GM18519 (cell line): ENCODE results near the gene UST.

Experiments
- ATAC-seq: cut with Tn5 transposase; IDR thresholded peaks from one replicate; pipeline ENCODE4 v1.9.1; 2021; ENCODE audit warnings: mild to moderate bottlenecking, moderate library complexity; ENCODE audit not compliant: unreplicated experiment, low FRiP score

UST gene

DNA sequence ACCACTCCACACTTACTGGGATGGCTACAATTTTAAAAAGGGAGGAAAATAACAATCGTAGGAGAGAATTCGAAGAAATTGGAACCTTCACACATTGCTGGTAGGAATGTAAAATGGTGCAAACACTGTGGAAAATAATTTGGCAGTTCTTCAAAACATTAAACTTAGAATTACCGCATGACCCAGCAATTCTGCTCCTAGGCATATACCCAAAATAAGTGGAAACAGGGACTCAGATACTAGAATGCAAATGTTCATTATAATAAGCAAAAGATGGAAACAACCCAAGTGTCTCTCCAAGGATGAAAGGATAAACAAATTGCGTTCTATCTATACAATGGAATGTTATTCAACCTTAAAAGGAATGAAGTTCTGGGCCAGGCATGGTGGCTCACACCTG, 325.2 kb downstream of the UST start:
- no peak for ATAC-seq

DNA sequence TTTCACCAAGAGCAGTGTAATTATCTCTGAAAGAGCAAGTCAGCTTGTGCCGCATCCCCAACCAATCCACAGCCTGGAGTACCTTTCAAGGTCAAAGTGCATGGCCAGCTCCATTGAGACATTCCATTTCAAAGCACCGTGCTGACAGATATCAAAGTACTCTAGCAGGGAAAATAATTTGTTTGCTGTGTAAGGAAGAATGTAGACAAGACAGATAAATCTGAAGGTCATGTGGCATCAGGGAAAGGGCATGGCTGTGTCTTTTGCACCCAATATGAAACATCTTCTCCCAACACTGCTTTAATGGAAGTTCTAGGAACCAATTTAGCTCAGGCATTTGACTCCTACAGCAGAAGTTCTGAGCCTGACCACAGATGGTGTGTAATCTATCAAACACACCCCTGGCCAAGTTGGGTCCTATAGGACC, 328.0 kb downstream of the UST start:
- ATAC-seq, result no peak

DNA sequence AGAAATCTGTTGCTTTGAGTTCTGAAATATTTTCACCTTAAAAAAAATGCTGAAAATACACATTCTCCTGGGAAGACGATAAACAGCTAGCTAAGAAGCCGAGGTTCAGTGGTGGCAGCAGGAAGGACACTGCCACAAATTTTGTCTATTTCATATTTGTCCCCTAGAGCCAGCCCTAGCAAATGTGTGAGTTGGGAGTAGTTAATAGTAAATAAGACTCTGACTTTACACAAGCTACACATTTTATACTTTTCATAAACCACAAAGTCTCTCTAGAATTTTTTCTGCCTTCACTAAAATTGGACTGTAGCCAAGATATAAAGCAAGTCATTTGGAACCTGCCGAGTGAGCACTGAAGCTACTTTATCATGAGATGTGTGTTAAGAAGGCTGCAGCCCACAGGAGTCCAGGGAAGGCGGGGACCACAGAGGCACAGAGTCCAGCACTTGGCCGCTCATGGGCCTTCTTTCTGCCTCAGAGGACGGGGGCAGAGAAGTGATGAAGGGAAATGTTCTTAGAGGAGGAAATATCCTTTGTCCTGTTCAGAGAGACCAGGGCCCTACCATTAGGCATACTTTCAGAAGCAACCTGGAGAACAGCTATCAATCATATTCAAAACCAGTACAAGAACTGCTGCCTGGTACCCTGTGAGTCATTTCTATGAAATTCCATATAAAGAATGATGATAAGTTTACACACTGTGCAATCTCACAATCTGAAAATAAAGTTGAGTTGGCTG, 329.0 kb downstream of the UST start:
- ATAC-seq, result no peak

DNA sequence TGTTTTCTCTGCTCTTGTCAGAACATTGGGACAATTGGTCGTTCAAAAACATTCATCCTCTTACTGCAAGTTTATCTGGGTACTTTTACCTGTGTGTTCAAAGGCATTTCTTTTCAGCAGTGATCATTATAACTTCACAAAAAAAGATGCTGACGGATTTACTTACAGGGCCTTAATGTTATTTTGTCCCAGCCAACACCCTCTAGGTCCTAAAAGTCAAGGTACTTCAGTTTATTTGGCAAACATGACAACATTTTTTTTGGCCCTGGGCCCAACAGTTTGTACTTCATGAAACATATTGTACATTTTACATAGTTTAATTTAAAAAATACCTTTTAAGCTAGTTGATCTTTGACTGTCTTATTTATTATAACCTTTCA, 329.5 kb downstream of the UST start:
- ATAC-seq, result no peak

DNA sequence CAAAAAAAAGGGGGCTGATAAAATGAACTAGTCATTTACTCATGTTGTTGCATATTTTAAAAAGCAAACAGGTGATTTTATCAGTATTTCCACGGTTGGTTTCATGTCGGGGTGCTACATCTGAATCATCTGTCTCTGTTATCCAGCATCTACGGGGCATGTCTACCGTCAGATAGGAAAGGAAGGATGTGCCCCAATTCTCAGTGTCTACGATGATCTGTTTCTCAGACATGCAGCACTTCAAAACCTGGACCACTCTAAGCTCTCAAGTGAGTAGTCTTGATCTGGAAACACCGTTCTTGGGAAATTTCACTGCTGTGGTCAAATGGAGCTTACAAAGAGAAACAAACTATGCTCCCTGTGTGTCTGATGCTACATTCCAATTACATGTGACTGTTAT, 330.4 kb downstream of the UST start:
- no peak for ATAC-seq

DNA sequence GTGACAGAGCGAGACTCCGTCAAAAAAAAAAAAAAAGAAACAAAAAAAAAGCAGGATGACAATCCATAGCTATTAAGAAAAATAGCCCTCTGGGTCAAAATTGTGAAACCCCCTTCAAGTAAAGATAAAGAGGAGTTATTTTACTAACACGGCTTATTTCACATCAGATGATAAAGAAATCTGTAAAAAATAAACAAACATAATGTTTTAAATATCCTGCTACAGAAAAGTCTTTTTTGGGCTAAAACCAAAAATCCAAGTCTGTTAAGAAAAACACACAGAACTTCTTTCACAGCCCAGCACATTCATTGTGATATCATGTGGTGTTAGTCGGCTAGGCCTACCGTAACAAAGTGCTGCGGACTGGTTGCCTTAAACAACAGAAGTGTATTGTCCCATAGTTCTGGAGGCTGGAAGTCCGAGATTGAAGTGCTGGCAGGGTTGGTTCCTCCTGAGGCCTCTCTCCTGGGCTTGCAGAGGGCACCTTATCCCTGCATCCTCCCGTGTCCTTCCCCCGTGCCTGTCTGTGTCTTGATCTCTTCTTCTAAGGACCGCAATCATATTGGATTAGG, 331.5 kb downstream of the UST start:
- ATAC-seq, result no peak

DNA sequence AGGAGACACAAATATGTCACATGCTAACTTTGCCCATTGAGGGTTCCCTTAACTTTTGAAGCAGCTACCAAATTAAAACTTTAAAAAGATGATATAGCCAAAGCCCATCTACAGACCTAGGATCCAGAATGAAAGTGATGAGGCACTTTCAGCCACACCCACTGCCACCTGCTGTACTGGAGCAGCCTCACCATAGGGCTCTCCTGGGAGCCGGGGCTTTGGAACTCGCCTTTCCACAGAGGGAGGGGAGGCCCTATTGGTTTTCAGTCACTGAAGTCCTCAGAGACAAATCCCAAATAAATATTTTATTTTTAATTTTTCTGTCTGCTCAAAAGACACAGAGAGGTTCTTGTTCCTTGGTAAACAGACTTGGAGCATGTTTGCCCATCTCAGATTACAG, 332.6 kb downstream of the UST start:
- no peak for ATAC-seq

DNA sequence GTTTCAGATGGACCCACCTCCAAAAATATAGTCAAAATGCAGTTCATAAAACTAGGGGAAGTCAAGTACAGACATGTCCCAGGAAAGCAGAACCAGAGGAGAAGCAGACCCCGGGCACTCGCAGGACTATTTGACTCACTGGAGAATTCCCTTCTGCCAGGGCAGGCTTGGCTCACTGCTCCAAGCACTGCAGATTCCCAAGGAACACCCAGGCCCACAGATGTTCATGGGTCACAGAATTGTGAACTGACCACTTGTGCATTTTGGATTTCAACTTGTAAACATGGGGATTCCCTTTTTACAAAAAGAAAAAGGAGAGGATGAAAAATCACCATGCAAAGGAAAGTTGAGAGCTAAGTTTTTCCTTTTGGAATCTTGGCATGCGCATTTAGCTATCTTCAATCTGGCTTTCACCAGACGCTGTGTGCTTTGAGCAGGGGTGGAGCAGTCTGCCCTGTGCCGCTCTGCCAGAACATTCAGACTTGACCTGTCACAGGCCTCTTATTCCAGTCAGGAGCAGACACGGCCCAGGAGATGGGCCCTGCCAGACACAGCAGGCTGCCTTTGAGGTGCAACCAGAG, 333.2 kb downstream of the UST start:
- ATAC-seq, result no peak

DNA sequence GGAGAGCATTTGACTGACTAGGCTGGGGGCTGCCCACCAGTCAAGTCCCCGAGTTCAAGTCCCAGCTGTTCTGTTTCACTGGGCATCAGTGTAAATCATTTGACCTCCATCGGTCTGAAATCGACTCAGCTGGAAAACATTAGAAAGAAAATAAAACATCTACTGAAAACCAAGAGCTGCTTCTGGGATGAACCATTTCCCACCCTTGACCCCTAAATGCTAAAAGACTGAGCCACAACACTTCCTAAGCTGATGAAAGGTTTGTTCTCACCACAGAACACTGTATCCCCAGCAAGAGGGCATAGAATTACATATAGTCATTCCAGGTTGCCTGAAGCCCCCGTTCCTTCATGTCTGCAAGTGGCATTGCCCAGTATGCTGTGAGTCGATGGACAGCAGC, 333.7 kb downstream of the UST start:
- no peak for ATAC-seq

DNA sequence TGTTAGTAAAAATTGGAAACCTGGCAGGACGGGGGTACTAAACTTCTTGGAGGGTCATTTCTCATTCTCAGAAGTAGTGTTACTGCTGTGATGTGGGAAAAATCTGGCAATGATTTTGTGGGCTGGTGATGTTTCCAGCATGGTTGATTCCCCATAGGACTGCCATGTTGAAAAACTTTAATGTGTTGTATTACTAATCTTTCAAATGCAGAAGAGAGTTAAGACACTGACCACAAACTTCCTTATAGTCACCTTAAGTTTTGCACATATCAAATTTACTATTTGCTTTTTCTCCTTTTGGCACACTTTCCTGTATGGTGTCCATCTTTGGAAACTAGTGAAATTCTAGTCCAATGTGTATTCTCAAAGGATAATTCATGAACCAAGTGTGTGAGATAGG, 334.5 kb downstream of the UST start:
- ATAC-seq, result no peak

DNA sequence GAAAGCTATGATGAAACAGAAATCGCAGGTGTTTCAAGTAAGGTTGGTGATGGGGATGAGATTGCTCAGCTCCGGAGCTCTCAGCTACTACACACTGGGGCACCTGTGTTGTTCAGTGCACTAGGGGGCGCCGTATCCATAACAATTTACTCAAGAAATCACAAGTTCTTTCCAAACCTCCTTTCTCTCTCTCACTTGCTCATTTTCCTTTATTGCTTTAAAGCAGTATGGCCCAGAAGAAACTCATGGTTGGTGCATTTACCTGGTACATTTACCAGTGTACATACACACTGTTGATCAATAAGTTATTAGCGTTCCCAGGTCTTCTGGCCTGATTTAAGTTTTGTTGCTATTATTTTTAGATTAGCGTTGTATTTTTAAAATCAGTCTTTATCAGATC, 335.5 kb downstream of the UST start:
- ATAC-seq, result peak; percentile 52

DNA sequence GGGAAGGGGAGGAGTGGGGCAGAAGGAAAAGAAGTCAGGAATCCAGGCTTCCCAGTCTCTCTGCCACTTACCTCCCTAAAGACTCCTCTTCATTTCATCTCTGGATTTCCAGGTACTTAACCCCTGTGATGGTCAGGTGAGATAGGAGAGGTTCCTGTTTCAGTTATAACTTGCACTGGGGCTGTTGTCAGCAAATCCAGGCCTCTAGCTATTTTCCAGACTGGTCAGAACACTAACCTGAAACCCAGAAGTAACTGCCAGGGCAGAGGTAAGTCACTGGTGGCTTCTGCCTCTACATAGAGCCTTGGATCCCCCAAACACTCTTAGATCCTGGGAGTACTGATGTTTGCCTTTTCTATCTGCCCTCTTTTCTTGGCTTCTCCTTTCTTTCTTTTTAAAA, 337.2 kb downstream of the UST start:
- ATAC-seq, result no peak

DNA sequence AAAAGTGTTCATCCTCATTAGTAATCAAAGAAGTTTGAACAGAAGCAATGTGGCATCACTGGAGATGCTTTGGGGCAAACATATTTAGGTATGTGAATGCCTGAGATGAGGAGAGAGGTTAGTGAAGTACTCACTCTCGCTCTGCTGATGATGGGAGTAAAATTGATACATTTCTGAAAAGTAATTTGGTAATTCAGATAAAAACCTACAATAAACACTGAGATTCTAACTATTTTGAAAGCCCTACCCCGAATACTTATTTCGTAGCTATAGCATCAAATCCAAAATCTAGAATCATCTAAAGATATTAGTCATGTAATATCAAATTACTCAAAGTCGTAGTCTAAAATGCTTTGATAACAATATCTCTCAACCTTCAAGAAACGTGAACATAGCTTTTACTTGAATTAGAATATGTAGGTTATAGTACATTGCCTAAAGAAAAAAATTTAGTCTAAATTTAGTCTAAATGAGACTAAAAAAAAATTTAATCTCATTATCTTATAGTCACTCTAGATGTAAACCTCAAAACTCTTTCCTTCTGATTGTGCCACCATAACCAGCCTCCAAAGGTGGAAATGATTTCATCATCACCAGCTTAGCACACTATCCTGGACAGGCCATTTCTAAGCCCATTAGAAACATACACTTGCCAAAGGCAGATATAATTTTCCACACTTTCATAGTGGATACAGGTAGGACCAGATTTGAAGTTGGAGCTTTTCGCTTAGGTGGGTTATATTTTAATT, 338.2 kb downstream of the UST start:
- ATAC-seq, result no peak

DNA sequence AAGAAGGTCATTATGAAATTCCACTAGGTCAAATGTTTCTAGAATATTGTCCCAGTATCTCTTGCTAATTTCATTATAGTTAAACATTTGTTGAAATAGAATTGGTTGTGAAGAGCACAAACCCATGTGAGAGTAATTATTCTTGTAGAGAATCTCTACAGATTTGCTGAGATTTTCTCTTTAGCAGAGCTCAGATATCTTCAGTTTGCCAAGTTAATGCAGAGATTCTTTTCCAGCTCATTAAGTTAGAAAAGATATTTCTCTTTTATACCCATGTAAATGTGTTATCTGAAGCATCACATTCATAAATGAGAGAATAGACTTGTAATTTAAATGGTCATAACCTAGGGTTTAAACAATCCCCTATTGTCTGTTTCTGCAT, 338.7 kb downstream of the UST start:
- no peak for ATAC-seq

DNA sequence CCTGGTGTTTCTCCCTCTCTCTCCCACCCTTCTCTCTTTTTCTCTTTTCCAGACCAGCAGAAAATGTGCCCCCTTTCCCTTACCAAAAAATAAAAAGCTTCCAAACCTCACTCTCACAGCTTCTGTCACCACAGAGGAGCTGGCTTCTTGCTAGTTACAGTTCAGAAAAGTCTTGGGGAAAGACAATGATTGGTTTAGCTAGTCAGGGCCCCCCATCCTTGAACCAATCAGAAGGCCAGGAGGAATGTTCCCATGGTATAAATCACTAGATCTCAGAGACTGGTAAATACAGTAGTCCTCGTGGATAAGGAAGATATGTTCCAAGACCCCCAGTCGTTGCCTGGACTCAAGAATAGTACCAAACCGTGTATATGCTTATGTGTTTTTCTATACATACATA, 339.5 kb downstream of the UST start:
- no peak for ATAC-seq

DNA sequence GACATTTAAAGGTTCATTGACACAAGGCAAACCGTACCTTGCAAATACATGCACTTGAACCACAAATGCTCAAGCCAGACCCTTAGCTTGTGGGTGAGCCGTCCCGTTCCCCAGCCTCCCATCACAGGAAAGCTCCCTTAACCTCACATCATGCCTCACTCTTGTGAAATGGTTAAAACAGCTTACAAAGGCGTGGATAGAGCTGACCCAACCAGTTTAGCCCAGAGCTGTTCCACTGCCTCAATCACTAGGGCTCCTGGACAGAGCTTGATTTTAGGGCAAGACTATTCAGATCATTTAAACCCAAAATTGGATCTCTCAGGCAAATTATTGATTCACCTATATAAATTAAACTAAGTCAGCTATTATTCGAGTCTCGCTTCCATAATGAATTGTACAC, 341.1 kb downstream of the UST start:
- ATAC-seq, result no peak

DNA sequence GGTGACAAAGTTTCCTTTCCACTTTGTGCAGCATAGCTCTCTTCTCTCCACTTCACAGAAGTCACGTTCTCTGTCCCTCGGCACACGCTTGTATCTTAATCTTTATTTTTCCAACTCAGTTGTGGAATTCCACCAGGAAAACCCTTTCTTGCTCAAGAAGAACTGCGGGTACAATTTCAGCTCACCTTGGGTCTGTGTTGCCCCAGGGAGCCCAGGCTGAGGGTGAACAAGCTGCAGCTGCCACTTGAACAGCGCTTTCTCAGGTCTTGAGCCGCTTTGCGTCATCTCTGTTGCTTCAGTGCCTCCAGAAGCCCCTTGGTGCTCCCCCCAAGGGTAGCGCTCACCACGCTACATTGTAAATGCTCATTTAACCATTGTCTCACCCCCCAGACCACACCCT, 341.5 kb downstream of the UST start:
- ATAC-seq, result no peak

DNA sequence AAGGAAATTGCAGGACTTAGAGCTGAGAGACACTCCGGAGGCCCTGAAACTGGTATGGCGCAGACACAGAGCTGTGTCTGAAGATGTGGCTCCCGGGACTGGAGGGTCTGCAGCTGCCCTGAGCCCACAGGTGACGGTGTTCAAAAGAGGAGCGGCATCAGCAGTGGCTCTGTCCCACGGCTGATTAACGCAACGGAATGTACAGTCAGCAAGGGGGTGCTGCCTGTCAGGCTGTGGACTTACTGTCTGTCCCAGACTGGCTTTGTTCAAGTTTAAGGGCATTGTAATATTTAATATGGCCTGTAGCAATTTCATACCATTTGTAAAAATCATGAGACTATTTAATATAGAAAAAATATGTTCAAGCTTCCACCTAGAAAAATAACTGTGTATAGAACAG, 342.7 kb downstream of the UST start:
- ATAC-seq, result no peak

DNA sequence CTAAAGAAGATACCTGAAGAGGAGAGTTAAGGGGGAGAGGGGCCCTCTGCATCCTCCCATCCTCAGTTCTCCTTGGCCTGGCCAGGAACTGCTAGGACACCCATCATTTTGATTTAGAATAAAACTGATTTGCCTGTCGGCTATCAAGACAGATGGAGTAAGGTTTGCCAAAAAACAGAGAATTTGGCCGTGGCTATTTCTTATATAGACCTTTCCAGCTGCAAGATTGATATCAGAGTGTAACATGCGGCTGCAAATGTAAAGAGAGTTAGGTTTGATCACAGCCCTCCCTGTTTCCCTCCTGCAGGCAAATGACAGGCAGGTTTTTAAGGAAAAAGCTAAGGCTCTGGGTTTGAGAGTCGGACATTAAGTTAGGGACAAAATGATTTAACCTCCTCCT, 344.1 kb downstream of the UST start:
- ATAC-seq, result no peak

DNA sequence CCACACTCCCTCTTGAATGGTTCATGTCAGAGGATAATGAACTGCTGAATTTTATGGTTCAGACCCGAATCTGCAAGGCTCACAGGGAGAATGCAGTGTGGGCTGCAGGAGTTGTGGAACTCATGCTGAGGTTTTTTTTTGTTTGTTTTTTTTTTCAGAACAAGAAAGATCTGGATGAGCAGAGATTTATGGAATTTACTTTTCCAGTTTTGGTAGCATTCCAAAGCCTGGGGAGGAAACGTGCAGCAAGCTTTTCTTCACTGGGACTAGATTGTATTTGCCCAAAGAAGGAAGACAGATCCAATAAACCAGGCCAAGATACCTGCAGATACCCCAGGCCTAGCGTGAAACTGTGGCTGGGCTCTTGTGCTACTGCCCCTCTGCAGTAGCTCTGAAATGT, 346.8 kb downstream of the UST start:
- ATAC-seq, result no peak

DNA sequence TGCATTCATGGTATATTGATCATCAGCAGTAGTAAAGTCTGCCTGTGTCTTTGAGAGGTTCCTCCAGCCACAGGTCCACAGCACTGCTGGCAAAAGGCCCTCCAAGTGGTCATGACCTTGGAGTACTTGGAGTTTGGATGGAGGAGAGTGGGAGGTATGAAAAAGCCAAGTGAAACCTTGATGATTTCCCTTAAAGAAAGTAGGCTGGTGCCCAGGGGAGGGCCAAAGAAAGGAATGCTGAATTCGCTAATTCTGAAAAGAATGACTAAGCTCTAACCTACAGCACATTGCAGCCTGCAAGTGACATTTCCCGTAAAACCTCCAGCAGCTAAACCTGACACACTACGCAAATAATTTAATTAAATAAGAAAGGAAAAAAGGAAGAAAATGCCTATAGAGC, 347.3 kb downstream of the UST start:
- no peak for ATAC-seq

DNA sequence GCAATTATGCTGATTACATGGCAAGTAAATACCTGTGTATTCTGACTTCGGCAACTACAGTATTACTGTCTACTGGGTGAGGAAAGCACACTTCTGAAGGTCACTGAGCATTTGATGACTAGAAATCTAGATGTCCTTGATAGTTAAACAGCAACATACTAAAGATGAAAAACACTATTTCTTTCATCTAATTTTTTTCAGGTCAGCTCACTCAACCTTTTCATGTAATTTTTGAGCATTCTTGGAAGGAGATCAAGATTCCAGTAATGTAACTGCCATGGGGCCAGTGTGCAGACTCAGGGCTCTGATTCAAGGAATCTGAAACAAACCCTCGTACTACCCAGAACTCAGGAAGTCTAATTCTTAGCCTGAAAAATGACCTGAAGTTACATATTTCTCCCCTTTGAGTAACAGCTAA, 348.1 kb downstream of the UST start:
- no peak for ATAC-seq
